Stimulated activated CD4-positive, alpha-beta T cell treated with anti-CD3 and anti-CD28 coated beads, Interleukin-1b, Interleukin-23, amount 100 ng/mL, for 4 hours (primary cell): Measurements from ENCODE around the gene GPBP1.
"Not testable (repeated sequence)": the region's sequence is repeated elsewhere in the genome, so short reads cannot be mapped to it uniquely, and the experiment has no call there.

ENCODE experiments used
- DNase-seq, 2 donors: peaks; one replicate each; pipeline ENCODE4 v3.0.0-alpha.2; 2020; ENCODE audit warnings: low read depth in 2 of 2

Gene GPBP1

DNA sequence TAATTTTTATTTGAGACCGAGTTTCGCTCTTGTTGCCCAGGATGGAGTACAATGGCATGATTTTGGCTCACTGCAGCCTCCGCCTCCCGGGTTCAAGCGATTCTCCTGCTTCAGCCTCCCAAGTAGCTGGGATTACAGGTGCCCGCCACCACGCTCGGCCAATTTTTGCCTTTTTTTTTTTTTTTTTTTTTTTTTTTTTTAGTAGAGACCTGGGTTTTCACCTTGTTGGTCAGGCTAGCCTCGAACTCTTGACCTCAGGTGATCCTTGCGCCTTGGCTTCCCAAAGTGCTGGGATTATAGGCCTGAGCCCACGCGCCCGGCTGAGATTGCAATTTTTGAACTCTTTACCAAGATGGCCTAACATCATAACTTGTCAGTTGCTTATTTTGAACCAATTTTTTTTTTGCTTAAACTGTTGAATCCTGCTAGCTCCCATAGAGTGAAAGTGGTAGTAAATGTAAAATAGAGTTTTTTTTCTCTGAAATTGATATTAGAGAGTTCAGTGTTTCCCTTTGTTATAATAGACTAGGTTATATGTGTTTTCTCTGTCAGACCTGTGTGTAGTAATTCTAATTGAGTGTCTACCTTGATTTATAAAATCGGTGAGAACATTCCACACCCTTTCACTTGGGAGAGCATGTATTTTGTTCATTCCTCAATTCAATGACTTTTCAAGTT lies 3.8 kb downstream of the GPBP1 start:
- no peak for DNase-seq

DNA sequence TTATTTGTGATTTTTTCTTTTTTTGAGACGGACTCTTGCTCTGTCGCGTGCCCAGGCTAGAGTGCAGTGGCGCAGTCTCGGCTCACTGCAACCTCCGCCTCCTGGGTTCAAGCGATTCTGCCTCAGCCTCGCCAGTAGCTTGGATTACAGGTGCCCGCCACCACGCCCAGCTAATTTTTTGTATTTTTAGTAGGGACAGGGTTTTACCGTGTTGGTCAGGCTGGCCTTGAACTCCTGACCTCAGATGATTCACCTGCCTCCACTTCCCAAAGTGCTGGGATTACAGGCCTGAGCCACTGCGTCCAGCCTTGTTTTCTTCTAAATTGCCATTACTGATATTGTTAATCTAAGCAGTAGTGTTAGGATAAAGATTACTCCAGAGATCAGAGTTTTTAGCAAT lies 4.4 kb downstream of the GPBP1 start:
- DNase-seq = not testable (repeated sequence)

DNA sequence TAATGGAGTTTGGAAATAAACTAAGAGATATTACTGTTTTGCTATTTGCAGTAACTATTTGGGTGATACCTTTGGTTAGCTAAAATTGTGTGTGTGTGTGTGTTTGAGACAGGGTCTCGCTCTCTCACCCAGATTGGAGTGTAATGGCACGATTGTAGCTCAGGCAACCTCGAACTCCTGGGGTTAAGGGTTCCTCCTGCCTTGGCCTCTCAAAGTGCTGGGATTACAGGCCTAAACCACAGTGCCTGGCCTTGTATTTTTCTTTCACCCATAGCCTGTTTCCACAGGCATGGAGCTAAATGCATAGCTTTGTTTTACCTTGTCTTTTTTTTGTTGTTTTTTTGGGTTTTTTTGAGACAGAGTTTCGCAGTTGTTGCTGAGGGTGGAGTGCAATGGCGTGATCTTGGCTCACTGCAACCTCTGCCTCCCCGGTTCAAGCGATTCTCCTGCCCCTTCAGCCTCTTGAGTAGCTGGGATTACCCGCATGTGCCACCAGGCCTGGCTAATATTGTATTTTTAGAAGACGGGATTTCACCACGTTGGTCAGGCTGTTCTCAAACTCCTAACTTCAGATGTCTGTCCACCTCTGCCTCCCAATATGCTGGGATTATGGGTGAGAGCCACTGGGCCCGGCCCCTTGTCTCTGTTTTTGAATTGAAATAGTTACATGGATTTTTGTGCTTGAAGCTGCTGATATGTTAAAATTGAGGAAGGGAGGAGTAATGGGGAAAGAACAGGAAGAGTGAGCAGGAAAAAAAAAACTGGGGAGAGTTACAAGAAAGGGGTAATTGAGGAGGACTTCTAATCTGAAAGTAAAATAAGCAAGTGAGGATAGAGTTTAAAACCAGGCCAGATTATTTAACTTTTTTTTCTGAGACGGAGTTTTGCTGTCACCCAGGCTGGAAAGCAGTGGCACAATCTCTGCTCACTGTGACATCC lies 5.7 kb downstream of the GPBP1 start:
- no peak for DNase-seq

DNA sequence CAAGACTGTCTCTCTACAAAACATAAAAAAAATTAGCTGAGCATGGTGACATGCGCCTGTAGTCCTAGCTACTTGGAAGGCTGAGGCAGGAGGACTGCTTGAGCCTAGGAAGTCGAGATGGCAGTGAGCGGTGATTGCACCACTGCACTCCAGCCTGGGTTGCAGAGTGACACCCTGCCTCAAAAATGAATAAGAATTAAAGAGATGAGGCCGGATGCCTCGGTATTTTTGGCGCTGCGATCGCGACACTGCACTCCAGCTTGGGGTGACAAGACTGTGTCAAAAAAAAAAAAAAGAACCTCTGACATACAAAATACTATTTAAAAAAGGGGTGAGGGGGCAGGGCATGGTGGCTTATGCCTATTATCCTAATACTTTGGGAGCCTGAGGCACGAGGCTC lies 7.3 kb downstream of the GPBP1 start:
- DNase-seq = no peak

GRCh38 chr5:57184322-57184721 lies 10.5 kb downstream of the GPBP1 start:
- no peak for DNase-seq

- DNase-seq = no peak
Measured at GRCh38 chr5:57185313-57185712, 11.5 kb downstream of the GPBP1 start.

DNA sequence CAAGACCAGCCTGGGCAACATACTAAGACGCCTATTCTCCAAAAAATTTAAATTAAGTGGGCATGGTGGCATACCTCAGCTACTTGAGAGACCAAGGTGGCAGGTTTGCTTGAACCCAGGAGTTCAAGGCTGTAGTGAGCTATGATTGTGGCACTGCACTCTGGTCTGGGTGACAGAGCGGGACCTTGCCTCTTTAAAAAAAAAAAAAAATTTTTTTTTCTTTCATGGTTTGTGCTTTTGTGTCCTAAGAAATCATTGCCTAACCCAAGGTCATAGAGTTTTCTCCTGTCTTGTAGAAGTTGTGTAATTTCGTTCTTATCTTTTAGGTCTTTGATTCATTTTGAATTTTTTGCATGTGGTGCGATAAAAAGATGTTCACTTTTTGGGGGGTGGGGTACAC lies 12.3 kb downstream of the GPBP1 start:
- no peak for DNase-seq

DNA sequence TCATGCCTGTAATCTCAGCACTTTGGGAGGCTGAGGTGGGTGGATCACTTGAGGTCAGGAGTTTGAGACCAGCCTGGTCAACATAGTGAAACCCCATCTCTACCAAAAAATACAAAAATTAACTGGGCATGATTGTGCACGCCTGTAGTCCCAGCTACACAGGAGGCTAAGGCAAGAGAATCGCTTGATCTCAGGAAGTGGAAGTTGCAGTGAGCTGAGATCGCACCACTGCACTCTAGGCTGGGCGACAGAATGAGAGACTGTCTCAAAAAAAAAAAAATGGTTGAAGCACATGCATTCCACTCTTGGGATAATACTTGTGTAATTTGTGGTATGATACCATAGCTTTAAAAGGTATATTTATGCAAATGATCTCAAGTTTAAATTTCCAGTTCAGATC lies 14.1 kb downstream of the GPBP1 start:
- DNase-seq = not testable (repeated sequence)

GRCh38 chr5:57189515-57189914 lies 15.7 kb downstream of the GPBP1 start:
- DNase-seq = no peak

DNA sequence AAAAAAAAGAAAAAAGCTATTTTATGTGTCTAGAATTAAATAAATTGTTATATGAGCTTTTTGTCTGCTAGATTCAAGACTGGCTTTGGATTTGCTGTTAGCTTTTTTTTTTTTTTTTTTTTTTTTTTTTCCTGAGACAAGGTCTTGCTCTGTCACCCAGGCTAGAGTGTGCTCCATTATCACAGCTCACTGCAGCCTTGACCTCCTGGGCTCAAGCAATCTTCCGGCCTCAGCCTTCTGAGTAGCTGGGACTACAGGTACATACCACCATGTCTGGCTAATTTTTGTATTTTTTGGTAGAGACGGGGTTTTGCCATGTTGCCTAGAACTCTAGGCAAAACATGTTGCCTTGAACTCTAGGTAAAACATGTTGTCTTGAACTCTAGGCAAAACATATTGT lies 16.7 kb downstream of the GPBP1 start:
- DNase-seq = no peak

- no peak for DNase-seq
Measured at GRCh38 chr5:57191163-57191562, 17.3 kb downstream of the GPBP1 start.

GRCh38 chr5:57191986-57192385 lies 18.1 kb downstream of the GPBP1 start:
- DNase-seq = no peak

DNA sequence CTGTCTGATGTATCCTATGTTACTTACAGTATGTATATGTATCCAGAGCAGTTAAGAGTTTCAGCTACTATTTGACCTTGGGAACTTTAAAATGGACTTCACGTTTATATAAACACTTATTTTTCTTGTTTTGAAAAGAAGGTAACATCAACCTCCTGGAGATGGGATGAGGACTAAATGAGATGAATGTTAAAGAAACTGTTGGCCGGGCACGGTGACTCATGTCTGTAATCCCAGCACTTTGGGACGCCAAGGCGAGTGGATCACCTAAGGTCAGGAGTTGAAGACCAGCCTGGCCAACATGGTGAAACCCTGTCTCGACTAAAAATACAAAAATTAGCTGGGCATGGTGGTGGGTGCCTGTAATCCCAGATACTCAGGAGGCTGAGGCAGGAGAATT lies 19.0 kb downstream of the GPBP1 start:
- DNase-seq = not testable (repeated sequence)

- no peak for DNase-seq
Measured at GRCh38 chr5:57193757-57194413, 20.0 kb downstream of the GPBP1 start.

GRCh38 chr5:57194653-57195052 lies 20.8 kb downstream of the GPBP1 start:
- DNase-seq = no peak

DNA sequence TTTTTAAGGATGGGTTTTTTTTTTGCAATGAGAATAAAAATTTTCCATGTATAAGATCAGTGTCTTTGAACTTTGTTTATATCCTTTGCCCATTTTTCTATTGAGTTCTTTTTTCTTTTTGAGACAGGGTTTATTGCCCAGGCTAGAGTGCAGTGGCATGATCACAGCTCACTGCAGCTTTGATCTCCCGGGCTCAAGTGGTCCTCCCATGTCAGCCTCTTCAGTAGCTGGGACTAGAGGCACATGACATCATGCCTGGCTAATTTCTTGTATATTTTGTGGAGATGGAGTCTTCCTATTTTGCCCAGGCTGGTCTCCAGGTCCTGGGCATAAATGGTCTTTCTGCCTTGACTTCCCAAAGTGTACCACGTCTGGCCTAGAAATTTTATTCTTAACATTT lies 21.2 kb downstream of the GPBP1 start:
- DNase-seq = no peak

- no peak for DNase-seq
Measured at GRCh38 chr5:57199866-57200265, 26.0 kb downstream of the GPBP1 start.

- DNase-seq = no peak
Measured at GRCh38 chr5:57202811-57203210, 29.0 kb downstream of the GPBP1 start.

GRCh38 chr5:57207007-57207653 lies 33.3 kb downstream of the GPBP1 start:
- no peak for DNase-seq

DNA sequence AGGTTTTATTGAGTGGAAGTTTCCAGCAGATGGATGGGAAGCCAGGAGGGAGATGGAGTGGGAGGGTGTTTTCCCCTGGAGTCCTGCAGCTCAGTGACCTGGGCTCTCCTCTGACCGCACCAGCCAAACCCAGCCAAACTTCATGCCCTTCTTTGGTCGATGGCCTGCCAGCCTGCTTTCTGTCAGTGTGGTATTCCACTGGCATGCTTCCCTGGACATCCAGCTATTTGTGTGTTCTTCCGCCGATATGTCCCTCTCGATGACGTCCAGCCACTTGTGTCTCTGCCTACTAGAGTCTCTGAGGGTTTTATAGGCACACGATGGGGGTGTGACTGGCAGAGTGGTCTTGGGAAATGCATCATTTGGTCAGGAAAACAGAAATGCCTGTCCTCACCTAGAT lies 33.8 kb downstream of the GPBP1 start:
- no peak for DNase-seq

DNA sequence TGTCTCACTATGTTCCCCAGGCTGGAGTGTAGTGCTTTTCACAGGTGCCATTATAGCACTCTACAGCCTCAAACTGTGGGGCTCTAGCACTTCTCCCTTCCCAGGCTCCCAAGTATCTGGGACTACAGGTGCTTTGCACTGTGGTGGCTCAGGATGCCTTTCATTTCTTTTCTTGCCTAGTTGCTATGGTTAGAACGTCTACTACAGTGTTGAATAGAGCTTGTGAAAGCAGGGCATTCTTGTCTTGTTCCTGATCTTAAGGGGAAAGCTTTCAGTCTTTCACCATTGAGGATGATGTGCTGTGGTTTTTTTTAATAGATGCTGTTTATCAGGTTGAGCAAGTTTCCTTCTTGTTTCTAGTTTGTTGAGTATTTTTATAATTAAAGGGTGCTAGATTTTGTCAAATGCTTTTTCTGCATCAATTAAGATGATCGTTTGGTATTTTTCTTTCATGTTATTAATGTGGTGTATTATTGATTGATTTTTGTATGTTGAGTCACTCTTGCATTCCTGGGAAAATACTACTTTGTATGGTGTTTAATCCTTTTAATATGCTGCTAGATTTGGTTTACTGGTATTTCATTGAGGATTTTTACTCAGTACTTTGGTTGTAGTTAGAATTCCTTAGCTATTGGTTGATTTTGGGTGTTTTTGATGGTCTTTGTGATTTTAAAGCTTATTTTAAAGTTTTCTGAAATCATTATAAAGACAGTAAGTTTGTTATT lies 35.6 kb downstream of the GPBP1 start:
- no peak for DNase-seq
